SK-MEL-5 (cell line): ENCODE results near the gene ABLIM2. TPM values are rescaled to one million over a fixed set of nuclear protein-coding genes. Genes with fewer than 3 reads are reported as not detected.
"Not testable (repeated sequence)": the region's sequence is repeated elsewhere in the genome, so short reads cannot be mapped to it uniquely, and the experiment has no call there.

Experiments used
- DNase-seq: peaks from one replicate; pipeline ENCODE4 v3.0.0-alpha.2; 2016; ENCODE audit warnings: low read depth, low spot score
- in situ Hi-C: cut with HindIII; loops from 2 replicates; pipeline ENCODE4 v1.10.0; 2016; ENCODE audit warnings: low sequenced_read_pairs, high pct_unique_total_duplicates, low pct_unique_long_range_greater_than_20kb
- total RNA-seq: library from RNA; depleted of rRNA; stranded (reverse); fragments of >200 nt; shearing (Covaris generic); gene quantifications from 2 replicates; pipeline ENCODE4 v1.2.3, GENCODE V29; 2014

Gene ABLIM2
- total RNA-seq, 1 experiment from 2014 or later = 0.29 TPM

DNA sequence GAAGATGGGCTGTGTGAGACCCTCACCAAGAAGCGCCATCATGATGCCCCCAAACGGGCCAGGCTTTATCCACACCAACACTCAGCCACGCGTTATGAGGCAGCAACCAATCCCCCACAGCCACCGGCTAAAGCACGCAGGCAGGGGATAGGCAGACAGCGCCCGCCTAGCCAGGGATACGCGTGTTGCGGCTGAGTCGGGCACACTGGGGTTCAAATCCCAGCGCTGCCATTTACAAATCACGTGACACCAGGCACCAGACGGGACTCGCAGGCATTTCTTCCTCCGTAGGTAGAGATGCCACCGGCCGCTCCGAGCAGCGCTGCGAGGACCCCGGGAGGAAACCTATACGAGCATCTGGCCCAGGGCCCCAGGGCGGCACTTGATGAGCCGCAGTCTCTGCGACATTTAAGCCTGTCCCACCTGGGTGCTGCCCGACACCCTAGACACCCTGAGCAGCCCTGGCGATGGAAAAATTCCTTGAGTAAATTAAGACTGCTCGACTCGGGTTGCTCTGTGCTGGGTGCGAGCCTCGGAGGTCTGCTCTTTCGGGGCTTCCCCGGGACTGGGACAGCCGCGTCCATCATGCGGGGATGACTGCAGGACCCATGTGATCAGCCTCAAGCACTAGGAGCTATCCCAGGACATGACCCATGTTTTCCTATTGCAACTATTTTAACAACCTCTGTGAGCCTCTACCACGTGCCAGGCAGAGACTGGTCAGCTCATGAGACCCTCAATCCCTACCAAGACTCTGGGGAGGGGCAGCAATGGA lies 6.3 kb downstream of the ABLIM2 start:
- no peak for DNase-seq
- in situ Hi-C loops = no loop called here

DNA sequence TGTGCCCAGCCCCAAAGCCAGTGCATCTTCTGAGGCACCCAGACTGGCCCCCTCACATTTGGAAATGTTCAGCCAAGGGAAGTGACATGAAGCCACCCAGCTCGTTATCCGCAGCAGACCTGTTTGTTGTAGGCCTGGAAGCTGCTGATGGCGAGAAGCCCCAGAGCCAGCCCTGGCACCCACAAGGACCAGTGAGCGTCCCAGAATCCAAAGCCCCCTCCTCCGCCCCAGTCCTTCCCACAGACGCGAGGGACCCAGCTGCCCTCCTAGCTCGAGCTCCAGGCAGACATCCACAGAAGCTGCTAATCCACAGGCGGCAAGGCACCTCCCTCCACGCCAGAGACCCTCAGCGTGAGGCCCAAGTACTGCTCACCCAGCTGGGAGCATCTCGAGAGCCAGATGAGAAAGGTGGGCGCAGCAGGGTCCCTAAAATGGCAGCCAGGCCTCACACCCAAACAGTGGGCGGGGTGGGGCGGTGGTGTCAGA lies 7.4 kb downstream of the ABLIM2 start:
- DNase-seq = no peak
- in situ Hi-C loops = no loop called here

DNA sequence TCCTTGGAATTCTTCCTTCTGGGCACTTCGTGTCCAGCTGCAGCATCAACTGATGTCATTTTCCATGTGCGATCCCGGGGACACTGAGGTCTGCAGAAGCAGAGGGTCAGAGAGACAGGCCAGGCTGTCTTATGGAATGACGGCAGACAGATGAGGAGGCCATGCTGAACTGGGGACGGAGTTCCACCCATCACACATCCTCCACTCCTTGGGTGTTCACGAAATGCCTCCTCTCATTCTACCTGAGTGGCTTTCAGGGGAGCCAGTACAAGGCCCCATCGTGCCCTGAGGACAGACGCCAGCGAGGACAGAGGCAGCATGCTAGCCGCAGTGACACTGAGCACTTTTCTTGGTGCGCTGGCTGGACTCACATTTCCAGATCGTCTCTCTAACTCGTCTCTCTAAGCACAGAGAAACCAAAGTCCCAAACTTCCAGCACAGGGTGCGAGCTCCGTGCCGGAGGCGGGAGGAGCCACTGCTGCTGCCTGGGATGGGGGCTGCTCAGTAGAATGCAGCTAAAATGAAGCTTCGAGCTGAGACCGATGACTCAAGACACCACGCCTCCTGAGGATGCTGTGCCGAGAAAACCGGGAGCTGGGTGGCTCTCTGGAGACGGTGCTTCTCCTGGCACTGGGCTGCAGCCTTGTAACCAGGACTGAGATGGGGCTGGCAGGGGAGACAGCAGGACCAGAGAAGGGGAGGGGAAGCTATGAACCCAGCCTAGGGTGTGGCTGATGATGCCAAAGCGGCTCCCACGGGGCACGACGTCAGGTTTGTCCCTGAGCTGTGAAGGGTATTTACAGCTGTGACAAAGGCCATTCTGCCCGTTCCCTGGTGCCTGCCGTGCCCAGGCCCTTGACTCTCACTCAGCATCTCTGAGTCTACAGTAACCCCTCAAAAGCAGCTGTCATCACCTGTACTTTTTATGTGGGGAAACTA lies 8.2 kb downstream of the ABLIM2 start:
- no peak for DNase-seq
- in situ Hi-C loops = no loop called here

DNA sequence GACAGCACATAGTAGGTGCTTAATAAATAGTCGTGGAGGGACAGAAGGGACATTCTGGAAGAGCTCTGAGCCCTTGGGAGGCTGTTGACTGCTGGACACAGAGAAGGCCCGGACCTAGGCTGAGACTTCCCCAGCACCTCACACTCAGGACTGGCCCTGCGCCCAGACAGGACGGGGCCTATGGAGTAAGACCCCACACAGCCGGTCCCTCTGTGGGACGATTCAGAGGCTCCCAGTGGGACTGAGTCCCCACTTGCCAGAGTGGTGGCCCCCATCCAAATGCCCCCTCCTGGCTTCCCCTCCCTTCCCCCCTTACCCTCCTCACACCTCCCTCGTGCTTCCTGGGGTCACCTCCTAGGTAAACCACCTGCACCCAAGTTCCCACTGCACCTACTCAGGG lies 8.9 kb downstream of the ABLIM2 start:
- in situ Hi-C loops = no loop called here
- DNase-seq = no peak

DNA sequence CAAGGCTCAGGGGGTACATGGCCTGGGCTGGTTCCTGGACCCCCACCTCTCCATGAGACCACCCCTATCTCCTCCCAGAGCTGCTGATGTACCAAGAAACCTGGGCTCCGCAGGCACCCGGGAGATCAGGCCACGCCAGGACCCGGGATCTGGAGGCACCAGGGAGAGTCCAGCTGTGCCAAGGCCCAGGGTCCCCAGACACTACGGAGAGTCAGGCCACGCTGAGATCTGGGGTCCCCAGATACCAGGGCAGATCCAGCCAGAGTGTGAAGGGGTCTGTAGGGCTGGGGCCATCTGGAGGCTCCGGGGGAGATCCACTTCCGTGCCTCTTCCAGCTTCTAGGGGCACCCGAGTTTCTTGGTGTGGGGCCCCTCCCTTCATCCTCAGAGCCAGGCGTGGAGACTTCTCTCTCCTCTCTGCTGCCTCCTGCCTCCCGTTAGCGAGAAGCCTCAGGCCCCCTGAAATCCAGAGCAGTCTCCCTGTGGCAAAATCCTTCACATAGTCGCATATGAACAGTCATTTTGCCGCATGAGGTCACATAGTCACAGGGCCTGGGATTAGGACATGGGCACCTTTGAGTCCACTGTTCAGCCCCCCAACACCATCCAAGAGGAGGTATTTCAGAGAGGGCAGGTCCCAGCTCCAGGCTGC lies 9.7 kb downstream of the ABLIM2 start:
- no peak for DNase-seq
- in situ Hi-C loops = no loop called here

DNA sequence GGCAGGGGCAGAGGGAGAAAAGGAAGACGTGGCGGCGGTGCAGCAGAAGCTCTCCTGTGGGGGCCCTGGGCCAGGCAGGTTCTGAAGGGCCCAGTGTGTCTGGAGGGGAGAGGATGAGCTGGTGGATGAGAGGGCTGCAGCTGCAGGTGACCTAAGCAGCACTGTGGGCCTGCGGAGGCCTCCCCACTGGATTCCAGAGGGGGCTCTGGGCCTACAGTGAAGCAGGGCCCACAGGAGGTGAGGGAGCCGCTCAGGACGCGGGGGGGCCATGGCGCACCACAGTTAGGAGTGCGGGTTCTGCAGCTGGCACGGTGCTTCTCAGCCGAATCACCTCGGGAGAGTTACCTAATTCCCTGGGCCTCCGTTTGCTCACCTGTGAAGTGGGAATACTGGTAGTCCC lies 10.5 kb downstream of the ABLIM2 start:
- DNase-seq = no peak
- in situ Hi-C loops = no loop called here

DNA sequence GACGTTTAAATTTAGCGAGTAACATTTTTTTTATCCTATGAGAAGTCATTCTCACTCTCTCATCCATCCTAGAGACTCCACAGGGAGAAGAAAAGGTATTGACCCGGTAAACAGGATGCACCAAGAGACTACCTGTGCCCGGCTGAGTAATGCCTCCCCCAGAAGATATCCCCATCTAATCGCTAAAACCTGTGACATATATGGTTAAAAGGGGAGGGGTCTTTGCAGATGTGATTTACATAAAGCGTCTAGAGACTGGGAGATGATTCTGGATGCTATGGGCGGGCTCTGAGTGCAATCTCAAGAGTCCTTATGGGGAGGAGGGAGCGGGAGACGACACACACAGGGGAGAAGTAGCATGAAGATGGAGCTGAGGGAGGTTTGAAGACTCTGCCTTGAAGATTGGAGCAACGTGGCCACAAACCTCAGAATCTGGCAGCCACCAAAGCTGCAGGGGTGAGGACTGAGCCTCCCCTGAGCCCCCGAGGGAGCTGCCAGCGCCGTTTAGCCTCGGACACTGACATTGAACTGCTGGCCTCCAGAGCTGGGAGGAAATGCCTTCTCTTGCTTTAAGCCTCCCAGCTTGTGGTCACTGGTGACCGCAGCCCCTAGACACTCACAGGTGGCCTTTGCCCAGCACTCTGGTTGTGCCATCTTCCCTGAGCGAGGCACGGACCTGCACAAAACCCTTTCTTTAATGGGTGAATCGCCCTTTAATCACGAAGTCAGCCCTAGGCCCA lies 11.2 kb downstream of the ABLIM2 start:
- in situ Hi-C loops = no loop called here
- DNase-seq = no peak

DNA sequence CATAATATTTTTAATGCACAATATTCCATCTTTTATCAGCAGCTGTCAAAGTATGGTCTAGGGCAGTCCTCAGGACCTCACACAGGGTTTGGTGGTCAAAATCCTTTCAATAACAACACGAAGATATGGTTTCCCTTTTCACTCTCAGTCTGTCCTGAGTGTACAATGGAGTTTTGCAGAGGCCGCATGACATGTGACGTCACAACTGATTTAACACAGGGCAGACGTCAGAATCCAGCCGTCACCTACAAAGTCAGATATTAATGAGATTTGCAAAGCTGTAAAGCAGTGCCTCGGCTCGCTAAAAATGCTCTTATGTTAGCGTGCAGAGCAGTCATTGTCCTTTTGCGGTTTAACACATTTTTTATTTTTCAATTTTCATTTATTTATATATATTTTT lies 12.5 kb downstream of the ABLIM2 start:
- peak; percentile 15 for DNase-seq
- in situ Hi-C loops = no loop called here

DNA sequence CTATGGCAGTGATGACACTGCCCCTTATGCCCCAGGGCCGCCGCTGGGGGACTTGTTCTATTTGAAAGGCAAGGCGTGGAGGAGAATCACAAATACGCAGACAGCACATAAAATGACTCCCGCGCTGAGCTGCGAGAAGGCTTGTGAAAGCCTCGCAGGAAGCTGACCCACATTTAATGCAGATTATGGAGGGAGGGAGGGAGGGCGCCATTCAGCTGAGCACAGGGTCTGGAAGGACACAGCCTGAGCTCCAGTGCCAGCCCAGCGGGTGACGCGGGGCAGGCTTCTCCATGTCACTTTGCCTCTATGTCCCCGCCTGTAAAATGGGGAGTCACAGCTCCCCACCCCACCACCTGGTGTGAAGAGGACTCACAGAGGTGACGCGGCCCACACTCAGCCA lies 14.3 kb downstream of the ABLIM2 start:
- DNase-seq = no peak
- in situ Hi-C loops = no loop called here

DNA sequence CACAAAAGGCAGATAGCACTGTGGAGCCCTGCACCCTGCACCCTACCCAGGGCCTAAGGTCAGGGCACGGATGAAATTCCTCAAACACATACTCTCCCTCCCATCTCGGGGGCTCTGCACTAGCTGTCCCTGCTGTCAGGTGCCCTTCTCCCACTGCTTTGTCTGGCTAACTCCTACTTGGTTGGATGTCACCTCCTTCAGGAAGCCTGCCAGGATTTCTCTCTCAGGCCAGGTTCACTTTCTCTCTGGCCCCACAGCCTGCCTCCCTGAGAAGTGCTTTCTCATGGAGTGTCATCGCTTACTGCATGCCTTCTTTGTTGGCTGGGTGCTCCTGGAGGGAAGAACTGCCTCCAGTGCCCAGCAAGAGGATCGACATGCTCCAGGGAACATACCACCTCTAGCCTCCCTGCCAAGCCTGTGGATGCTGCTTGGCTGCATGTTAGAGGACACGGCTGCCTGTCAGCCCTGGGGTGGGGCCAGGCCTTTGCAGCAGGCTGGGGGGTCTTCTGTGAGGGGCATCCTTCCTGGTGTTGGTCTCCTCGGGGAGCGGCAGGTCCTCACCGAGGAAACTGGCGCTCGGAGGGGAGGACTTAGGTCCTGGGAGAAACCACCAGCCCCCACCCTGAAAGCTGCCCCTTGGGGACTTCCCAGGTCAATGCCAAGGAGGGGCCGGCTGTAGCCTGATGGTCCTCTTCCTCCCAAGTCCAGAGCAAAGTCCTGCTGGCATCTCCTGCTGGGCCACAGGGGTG lies 15.0 kb downstream of the ABLIM2 start:
- in situ Hi-C loops = no loop called here
- DNase-seq = no peak

DNA sequence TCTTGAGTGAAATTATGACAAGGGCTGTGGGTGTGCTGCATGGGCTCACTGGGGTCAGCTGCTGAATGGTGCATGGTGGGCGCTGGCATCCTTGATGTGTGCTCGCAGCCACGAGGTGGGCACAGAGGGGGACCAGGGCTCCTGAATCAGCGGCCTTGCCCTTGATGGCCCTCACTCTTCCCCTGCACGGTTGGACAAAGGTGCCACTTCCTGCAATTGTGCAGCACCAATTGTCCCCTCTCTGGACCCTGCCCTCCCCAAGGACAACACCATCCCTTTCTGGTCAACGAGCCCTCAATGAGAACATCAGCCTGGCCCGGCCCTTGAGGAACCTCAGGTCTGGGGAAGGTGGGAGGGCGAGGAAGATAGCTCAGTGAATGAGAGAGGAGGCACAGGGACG lies 16.1 kb downstream of the ABLIM2 start:
- in situ Hi-C loops = no loop called here
- no peak for DNase-seq

DNA sequence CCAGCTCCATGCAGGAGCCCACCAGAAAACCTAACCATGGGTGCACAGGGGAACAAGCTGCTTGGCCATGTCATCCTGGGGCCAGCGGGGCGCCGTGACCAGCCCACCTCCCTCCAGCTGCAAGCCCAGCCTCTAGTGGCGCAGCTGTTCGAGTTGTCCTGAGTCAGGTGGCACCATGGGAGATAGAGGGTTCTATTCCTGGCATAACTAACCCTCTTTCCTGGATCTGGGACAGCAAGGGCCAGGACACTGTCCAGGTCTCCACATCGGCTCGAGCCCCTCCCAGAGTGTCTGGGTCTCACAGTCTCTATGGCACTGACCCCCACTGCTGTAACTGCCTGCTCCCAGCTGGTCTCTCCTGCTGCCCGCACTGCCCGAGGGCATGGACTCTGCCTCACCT lies 16.7 kb downstream of the ABLIM2 start:
- DNase-seq = no peak
- in situ Hi-C loops = no loop called here

DNA sequence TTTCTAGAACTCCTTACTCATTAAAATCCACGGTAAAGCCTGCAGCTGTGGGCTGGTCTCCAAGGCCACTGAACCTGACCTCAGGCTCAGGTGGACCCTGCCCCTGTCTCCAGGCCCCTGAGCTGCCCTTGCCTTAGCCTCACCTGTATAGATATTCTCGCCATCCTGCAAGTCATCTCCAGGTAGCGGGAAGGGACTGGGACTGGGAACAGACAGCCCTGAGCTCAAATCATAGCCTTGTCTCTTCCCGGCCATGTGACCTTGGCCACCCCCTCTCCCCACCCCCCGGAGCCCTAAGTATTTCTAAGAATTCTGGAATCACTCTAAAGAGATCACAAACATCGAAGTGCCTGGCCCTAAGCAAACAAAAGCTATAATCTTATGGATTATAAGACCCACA lies 17.7 kb downstream of the ABLIM2 start:
- in situ Hi-C loops = no loop called here
- no peak for DNase-seq

DNA sequence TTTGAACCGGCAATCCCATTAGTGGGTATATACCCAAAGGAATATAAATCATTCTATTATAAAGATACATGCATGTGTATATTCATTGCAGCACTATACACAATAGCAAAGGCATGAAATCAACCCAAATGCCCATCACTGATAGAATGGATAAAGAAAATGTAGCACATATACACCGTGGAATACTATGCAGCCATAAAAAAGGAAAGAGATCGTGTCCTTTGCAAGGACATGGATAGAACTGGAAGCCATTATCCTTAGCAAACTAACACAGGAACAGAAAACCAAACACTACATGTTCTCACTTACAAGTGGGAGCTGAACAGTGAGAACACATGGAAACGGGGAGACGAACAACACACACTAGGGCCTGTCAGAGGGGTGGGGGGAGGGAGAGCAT lies 18.9 kb downstream of the ABLIM2 start:
- DNase-seq, in situ Hi-C loops: not testable (repeated sequence)

DNA sequence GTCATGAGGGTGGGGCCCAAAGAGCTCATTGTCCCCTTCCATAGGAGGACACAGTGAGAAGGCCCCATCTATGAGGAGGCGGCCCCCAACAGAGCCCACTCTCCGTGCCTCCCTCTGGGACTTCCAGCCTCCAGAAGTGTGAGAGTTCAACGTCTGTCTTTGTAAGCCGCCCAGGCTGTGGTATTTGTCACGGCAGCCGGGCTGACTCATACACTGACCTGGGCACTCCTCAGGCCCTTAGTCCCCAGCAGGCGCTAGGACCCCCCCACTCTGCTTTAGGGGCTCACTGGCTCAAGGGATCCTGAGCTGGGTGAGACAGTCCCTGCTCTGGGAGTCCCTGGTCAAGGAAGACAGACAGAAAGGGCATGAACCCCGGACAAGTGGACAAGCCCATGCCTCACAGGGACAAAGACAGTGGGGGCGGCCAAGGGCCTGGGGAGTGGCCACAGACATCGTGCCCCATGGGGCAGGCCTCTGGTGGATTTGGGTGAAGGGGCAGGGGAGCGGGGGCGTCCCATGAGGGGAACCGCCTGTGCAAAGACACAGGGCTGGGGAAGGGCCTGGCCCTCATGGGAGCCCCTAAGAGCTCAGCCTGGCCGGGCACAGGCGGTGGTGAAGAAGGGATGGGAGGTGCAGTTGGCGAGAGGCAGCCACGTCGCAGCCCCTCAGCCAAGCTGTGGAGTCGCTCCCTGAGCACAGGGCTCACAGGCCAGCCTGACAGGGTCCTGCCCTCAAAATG lies 21.5 kb downstream of the ABLIM2 start:
- in situ Hi-C loops = no loop called here

DNA sequence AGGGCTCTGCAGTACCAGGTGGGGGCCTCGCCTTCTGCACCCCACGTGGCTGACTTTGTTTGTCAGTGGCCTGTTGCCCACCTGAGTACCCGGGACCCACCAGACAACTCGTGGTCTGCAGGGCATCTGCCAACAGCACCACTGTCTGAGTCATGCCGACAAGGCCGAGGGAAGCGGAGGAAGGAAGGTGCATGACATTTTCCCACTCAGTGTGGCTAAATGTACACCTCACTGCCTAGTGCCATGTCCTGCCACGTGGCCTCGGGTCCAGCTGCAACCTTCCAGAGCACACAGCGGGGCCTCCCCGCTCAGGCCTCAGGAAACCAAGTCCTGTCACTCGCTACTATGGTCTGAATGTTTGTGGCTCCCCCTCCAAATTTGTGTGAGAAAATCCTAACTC lies 22.1 kb downstream of the ABLIM2 start:
- in situ Hi-C loops = no loop called here
- DNase-seq = no peak

More for the DNA sequence above, 21.5 kb downstream of the ABLIM2 start:
- no peak for DNase-seq
